Osteoblast (primary cell): ENCODE results near the gene ZNF138. TPM values are rescaled to one million over a fixed set of nuclear protein-coding genes. Genes with fewer than 3 reads are reported as not detected.
"Not testable (repeated sequence)": the region's sequence is repeated elsewhere in the genome, so short reads cannot be mapped to it uniquely, and the experiment has no call there.

Source experiments
- DNase-seq: peaks from one replicate; pipeline ENCODE4 v3.0.0; 2011; ENCODE audit warnings: low spot score, mixed read lengths; ENCODE audit not compliant: insufficient read length; ENCODE audit errors: missing footprints
- H2AFZ ChIP-seq: 2 replicates; pipeline ENCODE4 v1.6.0; 2011; ENCODE audit warnings: mild to moderate bottlenecking, low read length
- H3K27ac ChIP-seq: 2 replicates; pipeline ENCODE4 v1.5.1; 2011; ENCODE audit warnings: mild to moderate bottlenecking, low read depth, low read length, moderate library complexity
- H3K27me3 ChIP-seq: 2 replicates; pipeline ENCODE4 v1.6.0; 2012; ENCODE audit warnings: mild to moderate bottlenecking, control low read depth, inconsistent platforms, low read length, moderate library complexity; ENCODE audit not compliant: insufficient read depth
- H3K36me3 ChIP-seq: 2 replicates; pipeline ENCODE4 v1.5.1; 2011; ENCODE audit warnings: mild to moderate bottlenecking, low read length, control low read depth, moderate library complexity; ENCODE audit not compliant: insufficient read depth
- H3K4me1 ChIP-seq: 2 replicates; pipeline ENCODE4 v1.5.1; 2011; ENCODE audit warnings: mild to moderate bottlenecking, low read length, control low read depth, moderate library complexity; ENCODE audit not compliant: insufficient read depth
- H3K4me2 ChIP-seq: 2 replicates; pipeline ENCODE4 v1.6.0; 2011; ENCODE audit warnings: mild to moderate bottlenecking, low read length; ENCODE audit not compliant: insufficient read depth
- H3K4me3 ChIP-seq: fragments of 200-600 bp; sonication (generic); 3 replicates; pipeline ENCODE4 v1.5.1; 2012; ENCODE audit warnings: mild to moderate bottlenecking, low read length, inconsistent platforms; ENCODE audit not compliant: insufficient read depth
- H3K79me2 ChIP-seq: 2 replicates; pipeline ENCODE4 v1.6.0; 2012; ENCODE audit warnings: mild to moderate bottlenecking, low read length, control low read depth, inconsistent platforms; ENCODE audit not compliant: insufficient read depth
- H3K9me3 ChIP-seq: 2 replicates; pipeline ENCODE4 v1.5.1; 2011; ENCODE audit warnings: low read depth, low read length, control low read depth
- H4K20me1 ChIP-seq: 2 replicates; pipeline ENCODE4 v1.6.0; 2012; ENCODE audit warnings: mild to moderate bottlenecking, low read length, control low read depth; ENCODE audit not compliant: insufficient read depth
- total RNA-seq: library from RNA; depleted of rRNA; stranded (reverse); fragments of >200 nt; gene quantifications from 2 replicates; pipeline ENCODE4 v1.2.3, GENCODE V29; 2012
- TF ChIP-seq, protein P1 (sequence below): IDR thresholded peaks from 2 replicates; pipeline ENCODE4 v1.5.1; 2011; ENCODE audit warnings: mild to moderate bottlenecking, low read depth, low read length, moderate library complexity; ENCODE audit errors: extremely low read depth

ZNF138 gene
- total RNA-seq, 1 donor, result 4.7 TPM

DNA sequence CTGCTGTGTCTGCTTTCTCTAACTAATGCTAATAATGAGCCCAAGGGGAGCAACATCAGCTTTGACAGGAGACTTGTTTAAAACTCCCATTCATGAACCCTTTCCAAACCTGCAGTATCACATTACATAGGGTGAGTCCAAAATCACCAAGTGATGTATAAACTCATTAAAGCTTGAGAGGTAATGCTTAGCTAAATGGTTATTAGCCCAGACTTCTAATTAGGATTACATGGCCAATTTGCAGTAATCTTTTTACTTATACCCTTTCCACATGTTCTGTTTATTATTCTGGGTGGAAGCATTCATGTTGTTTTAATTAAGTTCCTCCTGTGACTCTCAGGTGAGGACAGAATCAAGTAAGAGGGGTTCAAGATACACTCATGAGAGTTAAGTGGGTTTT is 17.5 kb downstream of the ZNF138 start:
- no peaks in the 10 kb centered on the region for H4K20me1 ChIP-seq
- H3K27me3 ChIP-seq, result no peaks in the 10 kb centered on the region
- no peak overlapping the region for H3K4me3 ChIP-seq
- H3K4me2 ChIP-seq, result no peak overlapping the region
- H3K79me2 ChIP-seq, result no peaks in the 10 kb centered on the region
- no peaks in the 10 kb centered on the region for H3K4me1 ChIP-seq
- H3K36me3 ChIP-seq, result peaks cover 3% of the 10 kb centered on the region
- H3K9me3 ChIP-seq, result no peaks in the 10 kb centered on the region
- H3K27ac ChIP-seq, result no peak overlapping the region
- no peak overlapping the region for H2AFZ ChIP-seq
- TF ChIP-seq, protein P1, sequence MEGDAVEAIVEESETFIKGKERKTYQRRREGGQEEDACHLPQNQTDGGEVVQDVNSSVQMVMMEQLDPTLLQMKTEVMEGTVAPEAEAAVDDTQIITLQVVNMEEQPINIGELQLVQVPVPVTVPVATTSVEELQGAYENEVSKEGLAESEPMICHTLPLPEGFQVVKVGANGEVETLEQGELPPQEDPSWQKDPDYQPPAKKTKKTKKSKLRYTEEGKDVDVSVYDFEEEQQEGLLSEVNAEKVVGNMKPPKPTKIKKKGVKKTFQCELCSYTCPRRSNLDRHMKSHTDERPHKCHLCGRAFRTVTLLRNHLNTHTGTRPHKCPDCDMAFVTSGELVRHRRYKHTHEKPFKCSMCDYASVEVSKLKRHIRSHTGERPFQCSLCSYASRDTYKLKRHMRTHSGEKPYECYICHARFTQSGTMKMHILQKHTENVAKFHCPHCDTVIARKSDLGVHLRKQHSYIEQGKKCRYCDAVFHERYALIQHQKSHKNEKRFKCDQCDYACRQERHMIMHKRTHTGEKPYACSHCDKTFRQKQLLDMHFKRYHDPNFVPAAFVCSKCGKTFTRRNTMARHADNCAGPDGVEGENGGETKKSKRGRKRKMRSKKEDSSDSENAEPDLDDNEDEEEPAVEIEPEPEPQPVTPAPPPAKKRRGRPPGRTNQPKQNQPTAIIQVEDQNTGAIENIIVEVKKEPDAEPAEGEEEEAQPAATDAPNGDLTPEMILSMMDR, result no peak
- no peak for DNase-seq

DNA sequence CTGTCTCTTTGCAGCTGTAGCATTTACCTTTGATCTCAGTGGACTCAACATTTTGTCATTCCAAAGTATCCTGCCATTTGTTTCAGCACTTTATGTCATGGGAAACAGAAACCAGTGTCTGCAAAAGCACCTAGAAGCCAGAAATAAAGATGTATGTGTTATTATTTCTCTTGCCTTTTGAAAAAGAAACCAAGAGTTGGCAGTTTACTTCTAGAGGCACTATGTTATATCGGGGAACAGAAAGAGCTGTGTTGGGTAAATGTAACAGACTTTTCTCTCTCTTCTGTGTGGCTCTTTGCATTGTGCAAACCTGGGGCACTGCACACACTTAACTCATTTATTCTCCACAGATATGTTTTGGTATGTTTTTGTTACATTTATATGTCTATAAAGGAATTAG is 36.7 kb downstream of the ZNF138 start:
- Histone ChIP-seq H4K20me1 (no peaks in the 10 kb centered on the region), H3K4me3 (no peak overlapping the region), H3K27me3 (no peaks in the 10 kb centered on the region), H3K4me2 (no peak overlapping the region), H3K27ac (no peak overlapping the region), H3K4me1 (no peaks in the 10 kb centered on the region), H3K36me3 (peaks cover 4% of the 10 kb centered on the region), H3K9me3 (no peaks in the 10 kb centered on the region), H3K79me2 (no peaks in the 10 kb centered on the region), H2AFZ (no peak overlapping the region)
- no peak for DNase-seq
- TF ChIP-seq, protein P1, result no peak

DNA sequence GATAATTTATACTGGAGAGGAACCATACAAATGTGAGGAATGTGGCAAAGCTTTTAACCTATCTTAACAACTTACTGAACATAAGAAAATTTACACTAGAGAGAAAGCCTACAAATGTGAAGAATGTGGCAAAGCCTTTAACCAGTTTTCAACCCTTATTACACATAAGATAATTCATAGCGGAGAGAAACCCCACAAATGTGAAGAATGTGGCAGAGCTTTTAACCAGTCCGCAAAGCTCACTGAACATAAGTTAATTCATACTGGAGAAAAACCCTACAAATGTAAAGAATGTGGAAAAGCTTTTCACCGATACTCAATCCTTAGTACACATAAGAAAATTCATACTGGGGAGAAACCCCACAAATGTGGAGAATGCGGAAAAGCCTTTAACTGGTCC is 37.9 kb downstream of the ZNF138 start:
- no peaks in the 10 kb centered on the region for H3K27me3 ChIP-seq
- no peak overlapping the region for H3K4me3 ChIP-seq
- TF ChIP-seq, protein P1, result no peak
- DNase-seq, result no peak
- H3K4me2 ChIP-seq, result no peak overlapping the region
- no peaks in the 10 kb centered on the region for H3K79me2 ChIP-seq
- H3K4me1 ChIP-seq, result no peaks in the 10 kb centered on the region
- no peak overlapping the region for H3K27ac ChIP-seq
- H3K36me3 ChIP-seq, result peaks cover 4% of the 10 kb centered on the region
- H4K20me1 ChIP-seq, result no peaks in the 10 kb centered on the region
- H2AFZ ChIP-seq, result no peak overlapping the region
- no peaks in the 10 kb centered on the region for H3K9me3 ChIP-seq

DNA sequence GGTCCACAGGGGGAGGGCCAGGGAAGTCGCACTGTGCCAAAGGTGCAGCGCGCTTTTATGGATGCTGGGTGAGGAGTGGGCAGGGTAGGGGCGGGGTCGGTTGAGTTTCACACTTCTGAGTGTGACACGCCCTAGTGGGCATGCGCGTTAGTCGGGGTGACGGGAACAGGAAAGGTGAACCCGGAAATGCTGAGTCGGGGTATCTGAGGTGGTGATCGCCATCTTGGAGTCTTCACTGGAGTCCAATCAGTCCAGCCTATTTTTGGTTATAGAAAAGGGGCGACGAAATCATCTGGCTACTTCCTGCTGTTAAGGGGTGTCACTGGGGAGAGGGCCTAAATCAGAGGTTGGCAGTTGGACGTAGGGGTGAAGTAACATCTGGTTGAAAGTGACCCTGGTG is 40.8 kb downstream of the ZNF138 start:
- H3K27ac ChIP-seq, result no peak overlapping the region
- TF ChIP-seq, protein P1, result no peak
- H3K4me2 ChIP-seq, result no peak overlapping the region
- no peak for DNase-seq
- no peaks in the 10 kb centered on the region for H3K79me2 ChIP-seq
- H3K36me3 ChIP-seq, result peaks cover 4% of the 10 kb centered on the region
- no peak overlapping the region for H3K4me3 ChIP-seq
- H3K4me1 ChIP-seq, result no peaks in the 10 kb centered on the region
- no peaks in the 10 kb centered on the region for H4K20me1 ChIP-seq
- H2AFZ ChIP-seq, result no peak overlapping the region
- no peaks in the 10 kb centered on the region for H3K9me3 ChIP-seq
- H3K27me3 ChIP-seq, result no peaks in the 10 kb centered on the region

DNA sequence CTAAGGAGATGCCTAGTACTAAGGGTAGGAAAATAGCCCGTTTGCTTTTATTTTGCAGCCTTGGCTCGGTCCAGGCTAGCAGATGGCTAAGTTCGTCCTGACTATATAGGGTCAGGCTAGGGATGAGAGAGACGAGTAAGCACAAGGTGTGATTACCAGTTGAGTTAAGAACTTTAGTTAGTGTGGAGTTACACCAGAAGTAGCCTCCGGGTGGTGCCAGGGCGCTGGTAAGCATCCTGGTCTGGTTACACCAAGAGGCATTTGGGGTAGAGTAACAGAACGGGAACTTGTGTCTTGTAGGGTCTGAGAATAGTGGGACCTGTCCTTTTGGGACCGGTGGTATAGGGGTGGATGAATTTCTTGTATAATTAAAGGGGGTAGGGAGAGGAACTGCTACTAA is 41.6 kb downstream of the ZNF138 start:
- DNase-seq, H3K4me2 ChIP-seq, H2AFZ ChIP-seq, H3K27ac ChIP-seq, H4K20me1 ChIP-seq, H3K4me3 ChIP-seq, H3K4me1 ChIP-seq, H3K79me2 ChIP-seq, H3K27me3 ChIP-seq, H3K36me3 ChIP-seq, H3K9me3 ChIP-seq: not testable (repeated sequence)

DNA sequence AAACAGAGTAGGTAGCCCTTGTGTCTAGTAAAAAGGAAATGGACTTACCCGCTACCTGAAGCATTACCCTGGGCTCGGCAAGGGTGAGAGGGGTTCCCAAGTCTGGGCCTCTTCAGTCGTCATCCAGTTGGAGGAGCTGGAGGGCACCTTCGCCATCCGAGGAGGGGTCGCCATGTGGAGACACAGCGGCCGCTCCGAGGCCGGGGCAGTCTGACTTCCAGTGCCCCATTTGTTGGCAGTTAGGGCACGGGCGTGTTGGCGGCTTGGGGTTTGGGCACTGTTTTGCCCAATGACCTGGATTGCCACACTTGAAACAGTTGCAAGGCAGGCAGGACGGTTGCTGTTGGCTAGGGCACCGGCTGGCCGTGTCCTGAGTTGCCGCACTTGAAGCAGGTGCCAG is 43.8 kb downstream of the ZNF138 start:
- not testable (repeated sequence) for H3K4me2 ChIP-seq, H2AFZ ChIP-seq, H3K9me3 ChIP-seq, H3K79me2 ChIP-seq, H3K27me3 ChIP-seq, H3K4me1 ChIP-seq, H3K27ac ChIP-seq, H3K36me3 ChIP-seq, H3K4me3 ChIP-seq, DNase-seq, H4K20me1 ChIP-seq
